Stimulated activated CD4-positive, alpha-beta T cell treated with anti-CD3 and anti-CD28 coated beads, TNF-alpha, amount 100 ng/mL, for 1 hour (primary cell): ENCODE data around the gene EDDM13.
"Not testable (repeated sequence)": the region's sequence is repeated elsewhere in the genome, so short reads cannot be mapped to it uniquely, and the experiment has no call there.

Source experiments
- DNase-seq, 3 donors: peaks; one replicate each; pipeline ENCODE4 v3.0.0-alpha.2; 2020; ENCODE audit warnings: low read depth in 3 of 3, low spot score in 1 of 3

The EDDM13 gene

GRCh38 chr19:56272161-56272798 lies at the start of gene EDDM13:
Gene EDDM13, plus strand, starts transcription at chr19:56272748. Its CDS starts 87 bp downstream, at chr19:56272835.
- no peak for DNase-seq

GRCh38 chr19:56222901-56223300 lies 49.6 kb upstream of the EDDM13 start:
- no peak for DNase-seq

- DNase-seq = no peak
Observed at GRCh38 chr19:56223481-56223880, 49.1 kb upstream of the EDDM13 start.

- DNase-seq = no peak
Observed at GRCh38 chr19:56245121-56245740, 27.3 kb upstream of the EDDM13 start.

- DNase-seq = not testable (repeated sequence)
Observed at GRCh38 chr19:56245764-56246163, 26.8 kb upstream of the EDDM13 start.

- not testable (repeated sequence) for DNase-seq
Observed at GRCh38 chr19:56248736-56249338, 23.7 kb upstream of the EDDM13 start.

GRCh38 chr19:56252699-56253422 lies 19.7 kb upstream of the EDDM13 start:
- DNase-seq = peak in 2 of 3 donors; percentile 27 to 65

GRCh38 chr19:56253737-56254136 lies 18.8 kb upstream of the EDDM13 start:
- no peak for DNase-seq

- DNase-seq = no peak
Observed at GRCh38 chr19:56258272-56258671, 14.3 kb upstream of the EDDM13 start.

- DNase-seq = no peak
Observed at GRCh38 chr19:56261145-56261544, 11.4 kb upstream of the EDDM13 start.

- DNase-seq = not testable (repeated sequence)
Observed at GRCh38 chr19:56261932-56262331, 10.6 kb upstream of the EDDM13 start.

GRCh38 chr19:56263319-56263718 lies 9.2 kb upstream of the EDDM13 start:
- no peak for DNase-seq

- DNase-seq = no peak
Observed at GRCh38 chr19:56266051-56266450, 6.5 kb upstream of the EDDM13 start.

- no peak for DNase-seq
Observed at GRCh38 chr19:56269348-56269747, 3.2 kb upstream of the EDDM13 start.

- DNase-seq = no peak
Observed at GRCh38 chr19:56270676-56271075, 1.9 kb upstream of the EDDM13 start.

GRCh38 chr19:56271151-56271550 lies 1.4 kb upstream of the EDDM13 start:
- no peak for DNase-seq

GRCh38 chr19:56273563-56274117 lies 1.1 kb downstream of the EDDM13 start:
- DNase-seq = no peak

- no peak for DNase-seq
Observed at GRCh38 chr19:56282809-56283208, 10.3 kb downstream of the EDDM13 start.

- no peak for DNase-seq
Observed at GRCh38 chr19:56284746-56285145, 12.2 kb downstream of the EDDM13 start.

- no peak for DNase-seq
Observed at GRCh38 chr19:56290104-56290503, 17.6 kb downstream of the EDDM13 start.

- no peak for DNase-seq
Observed at GRCh38 chr19:56291867-56292266, 19.3 kb downstream of the EDDM13 start.

GRCh38 chr19:56294549-56294948 lies 22.0 kb downstream of the EDDM13 start:
- no peak for DNase-seq
